ENCODE data around the gene MINDY2. TPM values are rescaled to one million over a fixed set of nuclear protein-coding genes. Genes with fewer than 3 reads are reported as not detected.

MINDY2 gene
- total and polyA plus RNA-seq, 8 donors: 15.6 to 23.5 (median 16.8) TPM

DNA sequence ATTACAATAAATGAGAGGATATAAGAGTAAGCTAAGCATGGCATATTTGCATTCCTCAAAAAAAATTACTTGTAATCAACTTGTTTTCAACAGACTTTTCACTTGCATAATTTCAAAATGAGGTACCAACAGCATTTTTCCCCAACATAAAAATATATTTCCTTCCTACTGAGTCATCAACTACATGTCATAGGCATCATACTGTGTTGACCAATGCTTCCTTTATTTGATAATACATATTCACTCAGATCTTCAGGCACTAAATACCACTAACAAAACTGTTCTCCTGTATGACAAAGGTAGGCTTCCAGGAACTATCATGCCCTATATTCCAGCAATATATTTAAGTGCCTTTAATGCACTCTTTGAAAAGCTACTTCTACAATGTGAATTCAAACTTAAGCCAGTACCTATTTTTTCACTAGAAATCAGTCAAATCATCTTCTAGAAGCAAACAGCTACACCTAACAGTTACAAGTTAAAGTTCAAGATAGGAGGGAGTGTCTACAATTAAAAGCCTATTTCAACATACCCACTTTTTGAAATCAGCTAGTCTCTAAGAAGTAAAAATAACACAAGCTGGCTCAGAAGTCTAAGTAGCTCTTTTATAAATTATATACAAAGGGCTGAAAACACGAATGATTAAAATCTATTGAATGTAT, 32.9 kb upstream of the MINDY2 start:
- Histone ChIP-seq H3K27me3 (no peaks in the 10 kb centered on the region), H3K9me3 (no peaks in the 10 kb centered on the region), H3K4me3 (no peak overlapping the region), H3K36me3 (no peaks in the 10 kb centered on the region), H3K4me1 (peaks cover 23 to 91% of the 10 kb centered on the region in 2 donors), H3K27ac (peak overlapping the region in 1 of 2 donors; percentile 72)
- ATAC-seq (peak; percentile 40), DNase-seq (no peak)
- TF ChIP-seq, protein P1, sequence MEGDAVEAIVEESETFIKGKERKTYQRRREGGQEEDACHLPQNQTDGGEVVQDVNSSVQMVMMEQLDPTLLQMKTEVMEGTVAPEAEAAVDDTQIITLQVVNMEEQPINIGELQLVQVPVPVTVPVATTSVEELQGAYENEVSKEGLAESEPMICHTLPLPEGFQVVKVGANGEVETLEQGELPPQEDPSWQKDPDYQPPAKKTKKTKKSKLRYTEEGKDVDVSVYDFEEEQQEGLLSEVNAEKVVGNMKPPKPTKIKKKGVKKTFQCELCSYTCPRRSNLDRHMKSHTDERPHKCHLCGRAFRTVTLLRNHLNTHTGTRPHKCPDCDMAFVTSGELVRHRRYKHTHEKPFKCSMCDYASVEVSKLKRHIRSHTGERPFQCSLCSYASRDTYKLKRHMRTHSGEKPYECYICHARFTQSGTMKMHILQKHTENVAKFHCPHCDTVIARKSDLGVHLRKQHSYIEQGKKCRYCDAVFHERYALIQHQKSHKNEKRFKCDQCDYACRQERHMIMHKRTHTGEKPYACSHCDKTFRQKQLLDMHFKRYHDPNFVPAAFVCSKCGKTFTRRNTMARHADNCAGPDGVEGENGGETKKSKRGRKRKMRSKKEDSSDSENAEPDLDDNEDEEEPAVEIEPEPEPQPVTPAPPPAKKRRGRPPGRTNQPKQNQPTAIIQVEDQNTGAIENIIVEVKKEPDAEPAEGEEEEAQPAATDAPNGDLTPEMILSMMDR (IDR thresholded peaks at IDR 0.05): no peak
- intact Hi-C loops (cut with DNase I): no loop called here

DNA sequence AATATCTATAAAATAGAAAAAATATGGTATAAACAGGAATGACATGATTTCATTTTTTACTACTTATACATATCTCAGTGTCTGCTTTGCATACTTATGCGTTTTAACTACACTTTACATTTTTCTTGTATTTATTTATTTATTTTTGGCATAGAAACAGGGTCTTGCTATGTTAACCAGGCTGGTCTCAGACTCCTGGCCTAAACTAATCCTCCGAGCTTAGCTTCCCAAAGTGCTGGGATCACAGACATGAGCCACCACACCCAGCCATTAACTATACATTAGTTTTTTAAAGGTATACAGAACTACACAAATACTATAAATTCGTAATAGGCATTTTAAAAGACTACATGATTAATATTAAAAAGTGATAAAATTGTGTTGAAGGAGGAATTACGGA, 30.7 kb upstream of the MINDY2 start:
- Histone ChIP-seq H3K27ac (no peak overlapping the region), H3K9me3 (no peaks in the 10 kb centered on the region), H3K27me3 (no peaks in the 10 kb centered on the region), H3K4me1 (peaks cover 23 to 87% of the 10 kb centered on the region in 2 donors), H3K4me3 (no peak overlapping the region), H3K36me3 (no peaks in the 10 kb centered on the region)
- DNase-seq: no peak
- no peak for ATAC-seq
- intact Hi-C loops (cut with DNase I): no loop called here
- TF ChIP-seq, protein P1 (IDR thresholded peaks at IDR 0.05): no peak

DNA sequence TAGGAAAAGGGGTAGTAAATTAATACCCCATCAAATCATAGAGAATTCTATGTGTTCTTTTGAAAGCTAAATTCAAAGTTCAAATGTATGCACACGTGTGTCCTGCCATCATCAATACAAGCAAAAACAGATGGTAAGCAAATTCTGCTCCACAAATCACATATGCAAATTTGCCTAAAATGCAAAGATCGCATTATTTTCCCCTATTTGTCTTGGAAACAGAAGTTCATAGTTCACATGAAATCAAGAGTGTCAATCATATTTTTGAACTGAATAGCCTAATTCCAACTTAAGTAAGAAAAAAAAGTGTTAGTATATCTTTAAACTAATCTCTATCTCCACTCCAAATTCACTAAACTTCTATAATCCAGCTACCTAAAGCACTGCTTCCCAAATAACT, 30.1 kb upstream of the MINDY2 start:
- Histone ChIP-seq H3K4me1 (peaks cover 23 to 89% of the 10 kb centered on the region in 2 donors), H3K9me3 (no peaks in the 10 kb centered on the region), H3K4me3 (no peak overlapping the region), H3K27me3 (no peaks in the 10 kb centered on the region), H3K36me3 (no peaks in the 10 kb centered on the region), H3K27ac (no peak overlapping the region)
- no peak for ATAC-seq
- intact Hi-C loops (cut with DNase I): no loop called here
- DNase-seq: no peak
- TF ChIP-seq, protein P1 (IDR thresholded peaks at IDR 0.05): no peak

DNA sequence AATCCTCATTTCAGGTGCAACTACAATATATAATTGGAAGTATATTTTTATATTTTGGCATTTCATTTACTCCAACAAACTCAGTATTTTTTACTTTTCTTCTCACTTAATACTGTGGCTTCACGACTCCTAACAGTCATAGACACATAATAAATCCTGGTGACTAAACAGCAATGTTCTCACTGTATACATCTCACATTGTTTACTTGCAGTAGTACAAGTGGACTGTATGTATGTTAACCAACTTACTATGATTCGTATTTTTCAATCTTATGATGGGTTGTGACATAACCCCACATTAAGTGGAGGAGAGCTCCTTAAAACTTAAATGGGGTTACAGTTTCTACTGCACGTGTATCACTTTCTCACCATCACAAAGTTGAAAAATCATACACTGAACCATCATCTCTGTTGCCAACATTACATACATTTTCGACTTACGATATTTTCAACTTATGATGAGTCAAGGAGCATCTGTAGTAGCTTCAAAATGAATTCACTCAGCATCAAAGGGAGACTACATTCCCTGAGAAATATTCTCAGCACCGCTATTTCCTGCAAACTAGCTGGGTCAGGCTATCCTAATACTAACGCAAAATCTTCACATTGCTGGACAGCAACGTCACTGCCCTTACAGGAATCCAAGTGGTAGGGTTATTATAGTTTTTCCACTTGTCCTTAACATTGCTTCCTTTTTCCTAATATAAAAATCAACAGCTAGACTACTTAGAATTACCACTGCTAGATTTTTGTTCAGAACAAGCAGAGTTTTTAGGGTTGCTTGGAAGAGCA, 28.9 kb upstream of the MINDY2 start:
- Histone ChIP-seq H3K4me3 (no peak overlapping the region), H3K36me3 (no peaks in the 10 kb centered on the region), H3K27ac (peak overlapping the region in 1 of 2 donors; percentile 71), H3K9me3 (no peaks in the 10 kb centered on the region), H3K4me1 (peaks cover 29 to 89% of the 10 kb centered on the region in 2 donors), H3K27me3 (no peaks in the 10 kb centered on the region)
- DNase-seq: peak in 1 of 4 donors; percentile 44
- intact Hi-C loops (cut with DNase I): no loop called here
- ATAC-seq: peak; percentile 90
- TF ChIP-seq, protein P1 (IDR thresholded peaks at IDR 0.05): no peak

DNA sequence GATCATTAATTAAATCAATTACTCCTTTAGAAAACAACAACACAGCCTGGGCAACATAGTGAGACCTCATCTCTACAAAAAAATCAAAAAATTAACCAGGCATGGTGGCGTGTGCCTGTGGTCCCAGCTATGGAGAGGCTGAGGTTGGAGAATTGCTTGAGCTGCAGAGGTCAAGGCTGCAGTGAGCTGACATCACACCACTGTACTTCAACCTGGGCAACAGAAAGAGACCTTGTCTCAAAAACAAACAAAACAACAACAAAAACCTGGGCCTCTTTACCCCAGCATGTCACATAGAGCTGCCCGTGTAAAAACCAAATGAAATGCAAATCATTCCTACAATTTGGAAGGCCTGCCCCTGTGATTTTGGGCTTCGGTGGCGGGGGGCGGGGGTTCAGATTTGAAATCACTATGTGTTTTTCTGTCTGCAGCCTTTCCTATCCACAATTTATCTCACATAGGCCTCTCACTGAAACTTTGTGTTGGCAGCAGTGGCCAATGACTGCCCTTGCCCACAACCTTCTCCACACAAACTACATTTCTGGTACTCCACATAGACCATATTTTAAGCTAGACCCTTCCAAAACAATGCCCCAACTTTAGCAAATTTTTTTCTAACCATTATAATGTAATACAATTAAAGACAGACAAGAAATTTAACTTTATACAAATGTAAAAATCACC, 28.1 kb upstream of the MINDY2 start:
- ATAC-seq (peak; percentile 20), DNase-seq (no peak)
- H3K27me3 ChIP-seq: no peaks in the 10 kb centered on the region
- TF ChIP-seq, protein P1 (IDR thresholded peaks at IDR 0.05): no peak
- H3K4me3 ChIP-seq: no peak overlapping the region
- H3K9me3 ChIP-seq: no peaks in the 10 kb centered on the region
- intact Hi-C loops (cut with DNase I): no loop called here
- no peaks in the 10 kb centered on the region for H3K36me3 ChIP-seq
- H3K27ac ChIP-seq: peak overlapping the region in 1 of 2 donors; percentile 71
- peaks cover 27 to 89% of the 10 kb centered on the region in 2 donors for H3K4me1 ChIP-seq

Measured in left lung (tissue), 10 donors.